Measurements from ENCODE around the gene PRR30.

DNA sequence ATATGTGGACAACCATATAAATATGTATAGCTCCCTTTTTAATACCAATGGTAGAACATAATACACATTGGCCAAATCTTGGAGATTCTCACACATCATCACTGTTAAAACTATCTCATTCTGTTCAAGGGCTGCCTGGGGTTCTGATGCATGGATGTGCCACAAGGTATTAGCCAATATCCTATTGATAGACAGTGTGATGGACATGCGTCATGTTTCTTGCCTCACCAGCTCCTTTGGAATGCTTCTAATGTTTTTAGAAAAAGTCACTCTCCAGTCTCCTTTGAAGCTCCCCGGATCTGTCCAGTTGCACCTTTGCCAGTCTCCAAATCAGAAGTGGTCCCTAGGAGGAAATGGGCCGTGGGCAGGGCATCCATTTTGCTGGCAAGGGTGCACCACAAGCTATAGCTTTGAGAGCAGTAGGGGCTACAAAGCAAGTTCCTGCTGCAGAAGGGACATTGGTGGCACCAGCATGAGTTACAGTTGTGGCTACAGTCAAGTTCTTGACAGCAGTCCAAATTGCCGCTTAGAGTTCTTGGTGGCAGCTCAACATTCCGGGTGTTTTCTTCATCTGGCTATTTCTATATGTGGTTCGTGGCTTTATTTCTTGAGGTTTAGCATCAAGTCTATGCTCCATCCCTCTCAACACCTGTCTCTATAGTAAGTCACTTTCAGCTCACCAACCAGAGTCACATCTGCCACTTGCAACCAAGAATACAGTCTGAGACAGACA lies 47.6 kb upstream of the PRR30 start:
- TF ChIP-seq, protein P1, sequence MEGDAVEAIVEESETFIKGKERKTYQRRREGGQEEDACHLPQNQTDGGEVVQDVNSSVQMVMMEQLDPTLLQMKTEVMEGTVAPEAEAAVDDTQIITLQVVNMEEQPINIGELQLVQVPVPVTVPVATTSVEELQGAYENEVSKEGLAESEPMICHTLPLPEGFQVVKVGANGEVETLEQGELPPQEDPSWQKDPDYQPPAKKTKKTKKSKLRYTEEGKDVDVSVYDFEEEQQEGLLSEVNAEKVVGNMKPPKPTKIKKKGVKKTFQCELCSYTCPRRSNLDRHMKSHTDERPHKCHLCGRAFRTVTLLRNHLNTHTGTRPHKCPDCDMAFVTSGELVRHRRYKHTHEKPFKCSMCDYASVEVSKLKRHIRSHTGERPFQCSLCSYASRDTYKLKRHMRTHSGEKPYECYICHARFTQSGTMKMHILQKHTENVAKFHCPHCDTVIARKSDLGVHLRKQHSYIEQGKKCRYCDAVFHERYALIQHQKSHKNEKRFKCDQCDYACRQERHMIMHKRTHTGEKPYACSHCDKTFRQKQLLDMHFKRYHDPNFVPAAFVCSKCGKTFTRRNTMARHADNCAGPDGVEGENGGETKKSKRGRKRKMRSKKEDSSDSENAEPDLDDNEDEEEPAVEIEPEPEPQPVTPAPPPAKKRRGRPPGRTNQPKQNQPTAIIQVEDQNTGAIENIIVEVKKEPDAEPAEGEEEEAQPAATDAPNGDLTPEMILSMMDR (conservative IDR thresholded peaks at IDR 0.05 in 1 of 2, IDR thresholded peaks at IDR 0.05 in 1 of 2; ENCODE audit: low read depth in 1 of 2, low read length in 2 of 2), result no peak
- no peak for TF ChIP-seq EZH2 (IDR thresholded peaks at IDR 0.05; ENCODE audit: low read length, missing control alignments)
